ENCODE data around the gene NTHL1. TPM values are rescaled to one million over a fixed set of nuclear protein-coding genes. Genes with fewer than 3 reads are reported as not detected.

The NTHL1 gene
- total RNA-seq, 4 donors from 2014 or later: 7.8 to 26.0 (median 10.0) TPM

DNA sequence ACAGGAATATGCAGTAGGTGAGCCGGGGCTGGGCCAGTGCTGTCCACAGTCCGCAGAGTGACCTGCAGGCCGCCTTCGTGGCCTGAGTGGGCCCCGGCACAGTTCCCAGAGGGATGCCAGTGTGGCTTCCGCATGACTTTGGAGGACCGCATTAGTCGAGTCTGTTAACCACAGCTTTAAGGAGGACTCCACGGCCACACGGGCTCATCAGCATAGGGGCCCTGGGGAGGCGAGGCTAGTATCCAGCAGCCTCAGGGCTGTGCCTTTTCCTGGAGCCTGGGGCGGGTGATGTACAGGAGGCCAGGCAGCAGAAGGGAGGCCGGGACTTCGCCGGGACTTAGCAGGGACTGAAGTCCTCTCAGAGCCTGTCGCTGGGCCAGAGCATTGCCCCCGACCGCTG, 13.4 kb upstream of the NTHL1 start:
- Histone ChIP-seq H3K9me3 (no peaks in the 10 kb centered on the region), H3K4me3 (no peak overlapping the region), H3K27ac (no peak overlapping the region), H3K27me3 (no peaks in the 10 kb centered on the region), H3K36me3 (peaks cover 39 to 96% (median 40%) of the 10 kb centered on the region in 3 donors), H3K4me1 (no peaks in the 10 kb centered on the region)
- TF ChIP-seq, protein P1, sequence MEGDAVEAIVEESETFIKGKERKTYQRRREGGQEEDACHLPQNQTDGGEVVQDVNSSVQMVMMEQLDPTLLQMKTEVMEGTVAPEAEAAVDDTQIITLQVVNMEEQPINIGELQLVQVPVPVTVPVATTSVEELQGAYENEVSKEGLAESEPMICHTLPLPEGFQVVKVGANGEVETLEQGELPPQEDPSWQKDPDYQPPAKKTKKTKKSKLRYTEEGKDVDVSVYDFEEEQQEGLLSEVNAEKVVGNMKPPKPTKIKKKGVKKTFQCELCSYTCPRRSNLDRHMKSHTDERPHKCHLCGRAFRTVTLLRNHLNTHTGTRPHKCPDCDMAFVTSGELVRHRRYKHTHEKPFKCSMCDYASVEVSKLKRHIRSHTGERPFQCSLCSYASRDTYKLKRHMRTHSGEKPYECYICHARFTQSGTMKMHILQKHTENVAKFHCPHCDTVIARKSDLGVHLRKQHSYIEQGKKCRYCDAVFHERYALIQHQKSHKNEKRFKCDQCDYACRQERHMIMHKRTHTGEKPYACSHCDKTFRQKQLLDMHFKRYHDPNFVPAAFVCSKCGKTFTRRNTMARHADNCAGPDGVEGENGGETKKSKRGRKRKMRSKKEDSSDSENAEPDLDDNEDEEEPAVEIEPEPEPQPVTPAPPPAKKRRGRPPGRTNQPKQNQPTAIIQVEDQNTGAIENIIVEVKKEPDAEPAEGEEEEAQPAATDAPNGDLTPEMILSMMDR (IDR thresholded peaks at IDR 0.05): no peak
- no peak for TF ChIP-seq POLR2A (IDR thresholded peaks at IDR 0.05)
- WGBS, 2 donors: 90 to 100% methylated on average over 3 to 8 of the region's 18 CpGs
- intact Hi-C loops (cut with DNase I): no loop called here
- no peak for DNase-seq

DNA sequence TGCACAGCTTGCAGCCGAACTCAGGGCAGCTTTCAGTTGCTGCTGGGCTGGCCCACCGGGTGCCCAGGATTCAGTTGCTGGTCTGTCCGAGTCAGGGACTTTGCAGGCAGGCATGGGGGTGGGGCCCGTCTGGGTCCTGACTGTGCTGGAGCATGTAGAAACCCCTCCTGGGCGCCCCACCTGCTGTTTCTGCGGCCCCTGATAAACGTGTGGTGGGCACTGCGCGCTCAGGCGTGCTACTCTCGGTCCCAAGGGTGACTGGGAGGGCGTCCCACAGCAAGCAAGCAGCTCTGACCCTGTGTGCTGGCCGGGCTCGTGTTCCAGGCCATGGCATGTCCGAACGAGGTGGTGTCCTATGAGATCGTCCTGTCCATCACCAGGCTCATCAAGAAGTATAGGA, 12.7 kb upstream of the NTHL1 start:
- no peaks in the 10 kb centered on the region for H3K4me1 ChIP-seq
- DNase-seq: no peak
- no peaks in the 10 kb centered on the region for H3K9me3 ChIP-seq
- H3K27me3 ChIP-seq: no peaks in the 10 kb centered on the region
- H3K27ac ChIP-seq: no peak overlapping the region
- no CpG with 5 or more reads among the region's 17 CpGs for WGBS, 2 donors
- H3K4me3 ChIP-seq: no peak overlapping the region
- peaks cover 35 to 94% (median 36%) of the 10 kb centered on the region in 3 donors for H3K36me3 ChIP-seq
- TF ChIP-seq, protein P1 (IDR thresholded peaks at IDR 0.05): no peak
- no peak for TF ChIP-seq POLR2A (IDR thresholded peaks at IDR 0.05)
- intact Hi-C loops (cut with DNase I): no loop called here

DNA sequence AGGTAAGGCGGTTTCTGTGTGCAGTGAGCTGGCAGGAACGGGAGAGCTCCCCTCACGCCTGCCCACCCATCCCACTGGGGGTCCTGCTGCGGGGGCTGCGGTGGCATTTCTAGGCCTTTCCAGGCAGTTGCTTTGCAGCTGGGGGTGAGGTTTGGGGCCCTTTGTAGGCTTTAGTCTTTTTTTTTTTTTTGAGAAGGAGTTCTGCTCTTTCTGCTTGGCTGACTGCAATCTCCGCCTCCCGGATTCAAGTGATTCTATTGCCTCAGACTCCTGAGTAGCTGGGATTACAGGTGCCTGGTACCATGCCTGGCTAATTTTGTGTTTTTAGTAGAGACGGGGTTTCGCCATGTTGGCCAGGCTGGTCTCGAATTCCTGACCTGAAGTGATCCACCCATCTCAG, 11.2 kb upstream of the NTHL1 start:
- no peak for DNase-seq
- no peak overlapping the region for H3K4me3 ChIP-seq
- intact Hi-C loops (cut with DNase I): no loop called here
- TF ChIP-seq, protein P1 (IDR thresholded peaks at IDR 0.05): no peak
- TF ChIP-seq POLR2A (IDR thresholded peaks at IDR 0.05): no peak
- no peaks in the 10 kb centered on the region for H3K9me3 ChIP-seq
- no peak overlapping the region for H3K27ac ChIP-seq
- peaks cover 32 to 94% (median 39%) of the 10 kb centered on the region in 3 donors for H3K36me3 ChIP-seq
- 95 to 99% methylated on average over 7 to 10 of the region's 10 CpGs for WGBS, 2 donors
- H3K27me3 ChIP-seq: no peaks in the 10 kb centered on the region
- no peaks in the 10 kb centered on the region for H3K4me1 ChIP-seq

DNA sequence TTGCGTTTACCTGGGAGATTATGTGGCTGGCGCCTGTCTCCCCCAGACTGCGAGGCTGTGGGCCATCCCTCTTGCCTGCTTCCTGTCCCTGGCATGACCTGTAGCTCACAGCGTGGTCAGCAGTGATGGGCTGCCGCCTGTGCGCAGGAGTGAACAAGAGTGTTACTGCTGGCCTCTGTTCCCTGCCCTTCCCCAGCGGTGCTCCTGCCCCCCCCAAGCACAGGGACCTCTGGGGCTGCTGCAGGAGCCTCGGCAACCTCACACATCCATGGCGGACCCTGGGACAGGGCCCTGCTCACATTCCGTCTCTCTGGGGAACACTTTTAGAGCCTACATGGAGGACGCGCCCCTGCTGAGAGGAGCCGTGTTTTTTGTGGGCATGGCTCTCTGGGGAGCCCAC, 10.8 kb upstream of the NTHL1 start:
- TF ChIP-seq POLR2A (IDR thresholded peaks at IDR 0.05): no peak
- TF ChIP-seq, protein P1 (IDR thresholded peaks at IDR 0.05): no peak
- peaks cover 32 to 94% (median 44%) of the 10 kb centered on the region in 3 donors for H3K36me3 ChIP-seq
- 73 to 87% methylated on average over 3 of the region's 13 CpGs for WGBS, 2 donors
- H3K27ac ChIP-seq: no peak overlapping the region
- no peak for DNase-seq
- intact Hi-C loops (cut with DNase I): no loop called here
- no peaks in the 10 kb centered on the region for H3K27me3 ChIP-seq
- H3K4me1 ChIP-seq: no peaks in the 10 kb centered on the region
- H3K9me3 ChIP-seq: no peaks in the 10 kb centered on the region
- no peak overlapping the region for H3K4me3 ChIP-seq

DNA sequence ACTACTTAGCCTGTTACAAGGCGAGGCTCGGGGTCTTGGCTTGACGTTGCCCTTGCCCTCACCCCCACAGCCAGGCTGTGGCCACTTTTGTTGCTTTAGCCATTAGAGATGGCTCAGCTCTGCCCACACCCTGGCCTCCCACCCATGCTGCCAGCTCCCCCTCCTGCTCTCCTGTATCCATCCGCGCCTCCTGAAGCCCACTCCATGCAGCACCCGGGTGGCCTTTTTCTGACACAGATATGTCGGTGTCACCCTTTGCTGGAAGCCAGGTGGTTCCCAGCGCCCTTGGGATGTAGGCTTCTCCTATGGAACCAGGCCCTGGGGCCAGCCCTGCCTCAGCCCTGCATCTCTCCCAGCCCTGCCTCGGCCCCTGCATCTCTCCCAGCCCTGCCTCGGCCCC, 9.8 kb upstream of the NTHL1 start:
- intact Hi-C loops (cut with DNase I): no loop called here
- WGBS, 2 donors: 92 to 94% methylated on average over 4 to 7 of the region's 10 CpGs
- TF ChIP-seq, protein P1 (IDR thresholded peaks at IDR 0.05): no peak
- TF ChIP-seq POLR2A (IDR thresholded peaks at IDR 0.05): no peak
- DNase-seq: no peak
- H3K4me1 ChIP-seq: no peaks in the 10 kb centered on the region
- H3K27me3 ChIP-seq: no peaks in the 10 kb centered on the region
- no peaks in the 10 kb centered on the region for H3K9me3 ChIP-seq
- H3K27ac ChIP-seq: peak overlapping the region in 1 of 4 donors; percentile 9
- H3K36me3 ChIP-seq: peaks cover 31 to 94% (median 44%) of the 10 kb centered on the region in 3 donors
- H3K4me3 ChIP-seq: no peak overlapping the region
